ENCODE measurements around the gene CYP19A1. TPM values are rescaled to one million over a fixed set of nuclear protein-coding genes. Genes with fewer than 3 reads are reported as not detected.
A peak's percentile ranks its signal among the peaks of the same experiment; 100 is the strongest.

The CYP19A1 gene
- total RNA-seq, 2 donors from 2014 or later = 0.71 to 0.79 TPM

GRCh38 chr15:51323749-51324148 lies 14.6 kb downstream of the CYP19A1 start:
- Mint-ChIP-seq H3K27me3 (peaks cover 17% of the 10 kb centered on the region), H3K9me3 (no peaks in the 10 kb centered on the region)
- no peak for ATAC-seq (replicated peaks)

GRCh38 chr15:51322621-51323296 lies 15.6 kb downstream of the CYP19A1 start:
- Mint-ChIP-seq H3K4me1 (no peaks in the 10 kb centered on the region), H3K9me3 (no peaks in the 10 kb centered on the region), H3K4me3 (no peak overlapping the region), H3K27ac (no peak overlapping the region), H3K36me3 (ENCODE audit: low read depth) (no peaks in the 10 kb centered on the region), H3K27me3 (peaks cover 17% of the 10 kb centered on the region)
- ATAC-seq (replicated peaks) = no peak

More at GRCh38 chr15:51323749-51324148, 14.6 kb downstream of the CYP19A1 start:
- Mint-ChIP-seq H3K36me3 (ENCODE audit: low read depth) (no peaks in the 10 kb centered on the region), H3K4me3 (no peak overlapping the region), H3K27ac (no peak overlapping the region), H3K4me1 (no peaks in the 10 kb centered on the region)

- Mint-ChIP-seq H3K27ac (no peak overlapping the region), H3K4me3 (no peak overlapping the region), H3K9me3 (no peaks in the 10 kb centered on the region), H3K27me3 (peaks cover 17% of the 10 kb centered on the region), H3K36me3 (ENCODE audit: low read depth) (no peaks in the 10 kb centered on the region), H3K4me1 (no peaks in the 10 kb centered on the region)
- ATAC-seq (replicated peaks) = no peak
These were observed 17.1 kb downstream of the CYP19A1 start for GRCh38 chr15:51321316-51321715.

- Mint-ChIP-seq H3K9me3 (no peaks in the 10 kb centered on the region), H3K4me1 (no peaks in the 10 kb centered on the region), H3K4me3 (no peak overlapping the region), H3K27me3 (peaks cover 14% of the 10 kb centered on the region), H3K36me3 (ENCODE audit: low read depth) (no peaks in the 10 kb centered on the region), H3K27ac (no peak overlapping the region)
- no peak for ATAC-seq (replicated peaks)
These were observed 17.6 kb downstream of the CYP19A1 start for GRCh38 chr15:51320843-51321242.

- no peak overlapping the region for H3K4me3 Mint-ChIP-seq
These were observed 18.9 kb downstream of the CYP19A1 start for GRCh38 chr15:51319539-51319938.

GRCh38 chr15:51318382-51319150 lies 19.8 kb downstream of the CYP19A1 start:
- H3K4me3 Mint-ChIP-seq = no peak overlapping the region
- peaks cover 3% of the 10 kb centered on the region for H3K4me1 Mint-ChIP-seq
- no peaks in the 10 kb centered on the region for H3K9me3 Mint-ChIP-seq
- no peak overlapping the region for H3K27ac Mint-ChIP-seq
- no peak for ATAC-seq (replicated peaks)
- peaks cover 16% of the 10 kb centered on the region for H3K27me3 Mint-ChIP-seq
- no peaks in the 10 kb centered on the region for H3K36me3 Mint-ChIP-seq (ENCODE audit: low read depth)

More at GRCh38 chr15:51319539-51319938, 18.9 kb downstream of the CYP19A1 start:
- Mint-ChIP-seq H3K27ac (no peak overlapping the region), H3K36me3 (ENCODE audit: low read depth) (no peaks in the 10 kb centered on the region), H3K9me3 (no peaks in the 10 kb centered on the region), H3K27me3 (peaks cover 20% of the 10 kb centered on the region), H3K4me1 (peaks cover 3% of the 10 kb centered on the region)
- ATAC-seq (replicated peaks) = no peak

GRCh38 chr15:51316636-51317035 lies 21.8 kb downstream of the CYP19A1 start:
- H3K9me3 Mint-ChIP-seq = no peaks in the 10 kb centered on the region
- peaks cover 20% of the 10 kb centered on the region for H3K27me3 Mint-ChIP-seq
- no peak for ATAC-seq (replicated peaks)
- H3K4me3 Mint-ChIP-seq = no peak overlapping the region
- H3K27ac Mint-ChIP-seq = no peak overlapping the region
- H3K4me1 Mint-ChIP-seq = peaks cover 8% of the 10 kb centered on the region
- H3K36me3 Mint-ChIP-seq (ENCODE audit: low read depth) = no peaks in the 10 kb centered on the region

GRCh38 chr15:51315726-51316125 lies 22.7 kb downstream of the CYP19A1 start:
- Mint-ChIP-seq H3K27me3 (peaks cover 13% of the 10 kb centered on the region), H3K9me3 (no peaks in the 10 kb centered on the region), H3K4me3 (no peak overlapping the region), H3K27ac (no peak overlapping the region), H3K4me1 (peaks cover 8% of the 10 kb centered on the region), H3K36me3 (ENCODE audit: low read depth) (no peaks in the 10 kb centered on the region)
- no peak for ATAC-seq (replicated peaks)

- H3K4me1 Mint-ChIP-seq = peaks cover 8% of the 10 kb centered on the region
- peaks cover 13% of the 10 kb centered on the region for H3K27me3 Mint-ChIP-seq
- H3K9me3 Mint-ChIP-seq = no peaks in the 10 kb centered on the region
- no peak overlapping the region for H3K27ac Mint-ChIP-seq
- no peaks in the 10 kb centered on the region for H3K36me3 Mint-ChIP-seq (ENCODE audit: low read depth)
- no peak overlapping the region for H3K4me3 Mint-ChIP-seq
- ATAC-seq (replicated peaks) = no peak
These were observed 23.7 kb downstream of the CYP19A1 start for GRCh38 chr15:51314391-51315337.

GRCh38 chr15:51313644-51314280 lies 24.6 kb downstream of the CYP19A1 start:
- H3K36me3 Mint-ChIP-seq (ENCODE audit: low read depth) = no peaks in the 10 kb centered on the region
- H3K9me3 Mint-ChIP-seq = no peaks in the 10 kb centered on the region

GRCh38 chr15:51313074-51313393 lies 25.4 kb downstream of the CYP19A1 start:
- Mint-ChIP-seq H3K36me3 (ENCODE audit: low read depth) (no peaks in the 10 kb centered on the region), H3K27ac (no peak overlapping the region), H3K9me3 (no peaks in the 10 kb centered on the region), H3K4me1 (peaks cover 8% of the 10 kb centered on the region), H3K4me3 (no peak overlapping the region), H3K27me3 (peaks cover 13% of the 10 kb centered on the region)
- peak; percentile 21 for ATAC-seq (replicated peaks)

More at GRCh38 chr15:51313644-51314280, 24.6 kb downstream of the CYP19A1 start:
- ATAC-seq (replicated peaks) = no peak
- Mint-ChIP-seq H3K4me1 (peaks cover 8% of the 10 kb centered on the region), H3K27ac (no peak overlapping the region), H3K4me3 (no peak overlapping the region), H3K27me3 (peaks cover 13% of the 10 kb centered on the region)

- no peak for ATAC-seq (replicated peaks)
- Mint-ChIP-seq H3K27ac (no peak overlapping the region), H3K27me3 (peaks cover 15% of the 10 kb centered on the region), H3K36me3 (ENCODE audit: low read depth) (no peaks in the 10 kb centered on the region), H3K4me1 (peaks cover 8% of the 10 kb centered on the region), H3K9me3 (no peaks in the 10 kb centered on the region), H3K4me3 (no peak overlapping the region)
These were observed 26.0 kb downstream of the CYP19A1 start for GRCh38 chr15:51312166-51313073.

GRCh38 chr15:51311510-51311909 lies 26.9 kb downstream of the CYP19A1 start:
- Mint-ChIP-seq H3K36me3 (ENCODE audit: low read depth) (no peaks in the 10 kb centered on the region), H3K27ac (no peak overlapping the region), H3K27me3 (peaks cover 15% of the 10 kb centered on the region), H3K4me3 (no peak overlapping the region), H3K9me3 (no peaks in the 10 kb centered on the region), H3K4me1 (peaks cover 8% of the 10 kb centered on the region)
- no peak for ATAC-seq (replicated peaks)

Measured in activated T-helper 17 cell treated with anti-CD3 and anti-CD28 coated beads, Interleukin-2, amount 50 U/mL, for 72 hours (primary cell).